WTC11 (cell line): ENCODE results near the gene FREM1. TPM values are rescaled to one million over a fixed set of nuclear protein-coding genes. Genes with fewer than 3 reads are reported as not detected.

Source experiments
- ATAC-seq: fragments of 200-7000 bp; cut with Tn5 transposase; 2 replicates; pipeline ENCODE4 v1.10.0; 2021; ENCODE audit warnings: mild to moderate bottlenecking, moderate library complexity
- CTCF ChIA-PET: fragments of 300-600 bp; sonication (Branson Sonifier 250); formaldehyde crosslinking; loops from one replicate; lab custom pipeline; 2021; ENCODE audit warnings: antibody characterized with exemption; lab: Charles Lee
- POLR2A ChIA-PET: fragments of 350-600 bp; sonication (Branson Sonifier 250); formaldehyde crosslinking; loops from one replicate; lab custom pipeline; 2021; ENCODE audit warnings: antibody characterized with exemption; lab: Charles Lee
- DNase-seq: peaks from one replicate; pipeline ENCODE4 v3.0.0; 2021; ENCODE audit warnings: low spot score
- H3K27ac Mint-ChIP-seq: 2 replicates; pipeline ENCODE4 v1.8.0; 2021; ENCODE audit warnings: mixed read lengths
- H3K27me3 Mint-ChIP-seq: 2 replicates; pipeline ENCODE4 v1.8.0; 2021; ENCODE audit warnings: low read depth, mild to moderate bottlenecking, moderate library complexity, mixed read lengths
- H3K36me3 Mint-ChIP-seq: 2 replicates; pipeline ENCODE4 v1.8.0; 2021; ENCODE audit warnings: mixed read lengths
- H3K4me1 Mint-ChIP-seq: 2 replicates; pipeline ENCODE4 v1.8.0; 2022; ENCODE audit warnings: mixed read lengths
- H3K4me3 Mint-ChIP-seq: 2 replicates; pipeline ENCODE4 v1.8.0; 2021; ENCODE audit warnings: mild to moderate bottlenecking, moderate library complexity, mixed read lengths
- H3K9me3 Mint-ChIP-seq: 2 replicates; pipeline ENCODE4 v1.8.0; 2021; ENCODE audit warnings: mixed read lengths
- ATF3 ChIP-seq: sonication (generic); formaldehyde crosslinking; conservative IDR thresholded peaks from 2 replicates; pipeline ENCODE4 v1.8.1; 2022; ENCODE audit warnings: mild to moderate bottlenecking, missing genetic modification reagents
- CDX4 ChIP-seq: fragments of 250-450 bp; sonication (Bioruptor Pico); IDR thresholded peaks from 2 replicates; pipeline ENCODE4 v1.9.0; 2021; ENCODE audit warnings: moderate library complexity, mild to moderate bottlenecking, inconsistent platforms, borderline replicate concordance
- CREB1 ChIP-seq: sonication (generic); formaldehyde crosslinking; IDR thresholded peaks from 2 replicates; pipeline ENCODE4 v1.8.0; 2023; ENCODE audit warnings: mild to moderate bottlenecking, missing genetic modification reagents
- CTCF ChIP-seq: fragments of 200-600 bp; IDR thresholded peaks from 2 replicates; pipeline ENCODE4 v1.8.0; 2022; ENCODE audit warnings: antibody characterized with exemption
- ESRRA ChIP-seq: sonication (generic); formaldehyde crosslinking; IDR thresholded peaks from 2 replicates; pipeline ENCODE4 v1.8.1; 2022; ENCODE audit warnings: mild to moderate bottlenecking, missing genetic modification reagents, borderline replicate concordance
- FOXJ3 ChIP-seq: sonication (generic); formaldehyde crosslinking; IDR thresholded peaks from 2 replicates; pipeline ENCODE4 v1.9.0; 2021; ENCODE audit warnings: missing genetic modification reagents, mild to moderate bottlenecking, borderline replicate concordance
- FOXP4 ChIP-seq: sonication (generic); formaldehyde crosslinking; IDR thresholded peaks from 2 replicates; pipeline ENCODE4 v1.8.0; 2022; ENCODE audit warnings: mild to moderate bottlenecking, missing genetic modification reagents
- GABPB1 ChIP-seq: sonication (generic); formaldehyde crosslinking; IDR thresholded peaks from 2 replicates; pipeline ENCODE4 v1.8.1; 2023; ENCODE audit warnings: mild to moderate bottlenecking, missing genetic modification reagents
- NR2C2 ChIP-seq: sonication (generic); formaldehyde crosslinking; IDR thresholded peaks from 2 replicates; pipeline ENCODE4 v1.8.0; 2022; ENCODE audit warnings: mild to moderate bottlenecking, missing genetic modification reagents
- NR3C1 ChIP-seq: sonication (generic); formaldehyde crosslinking; conservative IDR thresholded peaks from 2 replicates; pipeline ENCODE4 v1.8.1; 2023; ENCODE audit warnings: low read depth, mild to moderate bottlenecking, missing genetic modification reagents
- RORB ChIP-seq: fragments of 250-450 bp; sonication (Bioruptor Pico); IDR thresholded peaks from 2 replicates; pipeline ENCODE4 v1.9.0; 2021; ENCODE audit warnings: mild to moderate bottlenecking
- TEAD4 ChIP-seq: sonication (generic); formaldehyde crosslinking; IDR thresholded peaks from 2 replicates; pipeline ENCODE4 v1.8.0; 2022; ENCODE audit warnings: mild to moderate bottlenecking, missing genetic modification reagents
- ZBTB21 ChIP-seq: sonication (generic); formaldehyde crosslinking; IDR thresholded peaks from 2 replicates; pipeline ENCODE4 v1.8.1; 2023; ENCODE audit warnings: mild to moderate bottlenecking, missing genetic modification reagents, borderline replicate concordance
- ZNF121 ChIP-seq: sonication (generic); formaldehyde crosslinking; IDR thresholded peaks from 2 replicates; pipeline ENCODE4 v1.8.0; 2023; ENCODE audit warnings: missing genetic modification reagents
- ZNF396 ChIP-seq: fragments of 250-450 bp; sonication (Bioruptor Pico); IDR thresholded peaks from 2 replicates; pipeline ENCODE4 v1.8.0; 2021; ENCODE audit warnings: mild to moderate bottlenecking, moderate library complexity, borderline replicate concordance
- ZNF423 ChIP-seq: fragments of 250-450 bp; sonication (Bioruptor Pico); IDR thresholded peaks from 2 replicates; pipeline ENCODE4 v2.1.2; 2022; ENCODE audit warnings: mild to moderate bottlenecking, moderate library complexity
- total RNA-seq: library from RNA; stranded (reverse); gene quantifications from 3 replicates; pipeline ENCODE4 v1.2.3, GENCODE V29; 2021
- TF ChIP-seq, protein P1 (sequence below): sonication (generic); formaldehyde crosslinking; IDR thresholded peaks from 2 replicates; pipeline ENCODE4 v1.8.1; 2022; ENCODE audit warnings: low read depth, mild to moderate bottlenecking, moderate library complexity, missing genetic modification reagents, borderline replicate concordance
- TF ChIP-seq, protein P2 (sequence below): sonication (generic); formaldehyde crosslinking; IDR thresholded peaks from 2 replicates; pipeline ENCODE4 v1.8.0; 2023; ENCODE audit warnings: missing genetic modification reagents, mild to moderate bottlenecking, borderline replicate concordance
- TF ChIP-seq, protein P3 (sequence below): sonication (generic); formaldehyde crosslinking; IDR thresholded peaks from 2 replicates; pipeline ENCODE4 v1.8.1; 2022; ENCODE audit warnings: mild to moderate bottlenecking, missing genetic modification reagents, moderate library complexity, borderline replicate concordance
- TF ChIP-seq, protein P4 (sequence below): sonication (generic); formaldehyde crosslinking; IDR thresholded peaks from 2 replicates; pipeline ENCODE4 v1.8.1; 2023; ENCODE audit warnings: mild to moderate bottlenecking, missing genetic modification reagents, borderline replicate concordance

Gene FREM1
- total RNA-seq, 1 experiment from 2014 or later = 2.8 TPM

DNA sequence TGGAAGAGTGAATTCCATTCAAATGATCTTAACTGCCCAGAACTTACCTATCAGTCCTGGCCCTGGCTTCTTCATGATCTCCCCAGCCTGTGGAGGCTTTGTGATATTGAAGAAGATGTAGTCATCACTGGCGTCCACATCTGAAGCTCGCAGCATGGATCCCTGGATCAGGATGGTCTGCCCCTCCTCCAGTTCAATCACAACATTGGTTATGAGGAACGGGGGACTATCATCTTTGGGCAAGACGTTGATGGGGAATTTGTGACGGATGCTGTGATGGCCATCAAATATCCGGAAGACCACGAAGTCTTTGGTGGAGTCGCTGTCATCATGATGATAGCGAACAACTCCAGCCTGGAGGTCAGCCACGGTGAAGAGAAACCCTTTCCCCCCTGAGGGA lies 68.0 kb downstream of the FREM1 start:
- H3K27ac Mint-ChIP-seq = no peak overlapping the region
- TF ChIP-seq ATF3 (CRISPR knock-in tag) (no peak), ESRRA (CRISPR knock-in tag) (no peak), NR2C2 (CRISPR knock-in tag) (no peak), CREB1 (CRISPR knock-in tag) (no peak), ZNF423 (no peak), RORB (CRISPR knock-in tag) (no peak), ZBTB21 (CRISPR knock-in tag) (no peak), GABPB1 (CRISPR knock-in tag) (no peak), ZNF396 (CRISPR knock-in tag) (no peak), CDX4 (CRISPR knock-in tag) (no peak), ZNF121 (CRISPR knock-in tag) (no peak)
- TF ChIP-seq, protein P1, sequence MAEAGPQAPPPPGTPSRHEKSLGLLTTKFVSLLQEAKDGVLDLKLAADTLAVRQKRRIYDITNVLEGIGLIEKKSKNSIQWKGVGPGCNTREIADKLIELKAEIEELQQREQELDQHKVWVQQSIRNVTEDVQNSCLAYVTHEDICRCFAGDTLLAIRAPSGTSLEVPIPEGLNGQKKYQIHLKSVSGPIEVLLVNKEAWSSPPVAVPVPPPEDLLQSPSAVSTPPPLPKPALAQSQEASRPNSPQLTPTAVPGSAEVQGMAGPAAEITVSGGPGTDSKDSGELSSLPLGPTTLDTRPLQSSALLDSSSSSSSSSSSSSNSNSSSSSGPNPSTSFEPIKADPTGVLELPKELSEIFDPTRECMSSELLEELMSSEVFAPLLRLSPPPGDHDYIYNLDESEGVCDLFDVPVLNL = no peak
- TF ChIP-seq, protein P2, sequence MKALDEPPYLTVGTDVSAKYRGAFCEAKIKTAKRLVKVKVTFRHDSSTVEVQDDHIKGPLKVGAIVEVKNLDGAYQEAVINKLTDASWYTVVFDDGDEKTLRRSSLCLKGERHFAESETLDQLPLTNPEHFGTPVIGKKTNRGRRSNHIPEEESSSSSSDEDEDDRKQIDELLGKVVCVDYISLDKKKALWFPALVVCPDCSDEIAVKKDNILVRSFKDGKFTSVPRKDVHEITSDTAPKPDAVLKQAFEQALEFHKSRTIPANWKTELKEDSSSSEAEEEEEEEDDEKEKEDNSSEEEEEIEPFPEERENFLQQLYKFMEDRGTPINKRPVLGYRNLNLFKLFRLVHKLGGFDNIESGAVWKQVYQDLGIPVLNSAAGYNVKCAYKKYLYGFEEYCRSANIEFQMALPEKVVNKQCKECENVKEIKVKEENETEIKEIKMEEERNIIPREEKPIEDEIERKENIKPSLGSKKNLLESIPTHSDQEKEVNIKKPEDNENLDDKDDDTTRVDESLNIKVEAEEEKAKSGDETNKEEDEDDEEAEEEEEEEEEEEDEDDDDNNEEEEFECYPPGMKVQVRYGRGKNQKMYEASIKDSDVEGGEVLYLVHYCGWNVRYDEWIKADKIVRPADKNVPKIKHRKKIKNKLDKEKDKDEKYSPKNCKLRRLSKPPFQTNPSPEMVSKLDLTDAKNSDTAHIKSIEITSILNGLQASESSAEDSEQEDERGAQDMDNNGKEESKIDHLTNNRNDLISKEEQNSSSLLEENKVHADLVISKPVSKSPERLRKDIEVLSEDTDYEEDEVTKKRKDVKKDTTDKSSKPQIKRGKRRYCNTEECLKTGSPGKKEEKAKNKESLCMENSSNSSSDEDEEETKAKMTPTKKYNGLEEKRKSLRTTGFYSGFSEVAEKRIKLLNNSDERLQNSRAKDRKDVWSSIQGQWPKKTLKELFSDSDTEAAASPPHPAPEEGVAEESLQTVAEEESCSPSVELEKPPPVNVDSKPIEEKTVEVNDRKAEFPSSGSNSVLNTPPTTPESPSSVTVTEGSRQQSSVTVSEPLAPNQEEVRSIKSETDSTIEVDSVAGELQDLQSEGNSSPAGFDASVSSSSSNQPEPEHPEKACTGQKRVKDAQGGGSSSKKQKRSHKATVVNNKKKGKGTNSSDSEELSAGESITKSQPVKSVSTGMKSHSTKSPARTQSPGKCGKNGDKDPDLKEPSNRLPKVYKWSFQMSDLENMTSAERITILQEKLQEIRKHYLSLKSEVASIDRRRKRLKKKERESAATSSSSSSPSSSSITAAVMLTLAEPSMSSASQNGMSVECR = no peak
- TF ChIP-seq, all 79 proteins: peak for 0
- Mint-ChIP-seq H3K9me3 (peaks cover 13% of the 10 kb centered on the region), H3K27me3 (no peaks in the 10 kb centered on the region), H3K4me1 (peaks cover 1% of the 10 kb centered on the region; the same call in 1 of the 2 replicates), H3K36me3 (peaks cover 13% of the 10 kb centered on the region), H3K4me3 (no peak overlapping the region)
- POLR2A ChIA-PET = no interaction called here
- ATAC-seq = no peak
- no peak for DNase-seq
- CTCF ChIA-PET = no interaction called here

DNA sequence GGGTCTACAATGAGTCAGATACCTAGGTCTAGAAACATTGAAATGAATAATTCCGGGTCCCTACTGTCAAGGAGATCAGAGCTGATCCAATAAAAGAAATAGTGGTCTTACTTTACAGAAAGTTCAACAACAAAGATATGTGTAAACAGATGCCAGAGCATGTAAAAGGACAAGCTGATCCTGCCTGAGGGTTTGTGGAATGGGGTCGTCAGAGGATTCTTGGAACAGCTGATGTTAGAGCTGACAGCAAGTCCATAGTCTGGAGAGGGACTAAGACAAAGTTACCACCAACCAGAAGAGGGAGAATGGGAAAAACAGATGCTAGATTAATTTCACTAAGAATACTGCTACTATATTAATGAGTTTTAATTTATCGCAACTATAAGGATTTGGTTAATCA lies 71.5 kb downstream of the FREM1 start:
- Mint-ChIP-seq H3K27ac (no peak overlapping the region), H3K4me1 (peaks cover 9% of the 10 kb centered on the region), H3K36me3 (peaks cover 6% of the 10 kb centered on the region), H3K27me3 (no peaks in the 10 kb centered on the region), H3K9me3 (peaks cover 9% of the 10 kb centered on the region), H3K4me3 (no peak overlapping the region)
- ChIA-PET CTCF (interaction anchor here (0.7 to 1.8 kb wide), 3 partner anchors 8 to 297 kb away, joined by 3 to 6 read pairs (median 6); no protein-coding TSS in a partner anchor), POLR2A (no interaction called here)
- ATAC-seq (no peak), DNase-seq (no peak)
- no peak for TF ChIP-seq CTCF
- no peak for TF ChIP-seq ZNF423
- no peak for TF ChIP-seq TEAD4 (CRISPR knock-in tag)
- TF ChIP-seq FOXP4 (CRISPR knock-in tag) = no peak
- TF ChIP-seq, protein P3, sequence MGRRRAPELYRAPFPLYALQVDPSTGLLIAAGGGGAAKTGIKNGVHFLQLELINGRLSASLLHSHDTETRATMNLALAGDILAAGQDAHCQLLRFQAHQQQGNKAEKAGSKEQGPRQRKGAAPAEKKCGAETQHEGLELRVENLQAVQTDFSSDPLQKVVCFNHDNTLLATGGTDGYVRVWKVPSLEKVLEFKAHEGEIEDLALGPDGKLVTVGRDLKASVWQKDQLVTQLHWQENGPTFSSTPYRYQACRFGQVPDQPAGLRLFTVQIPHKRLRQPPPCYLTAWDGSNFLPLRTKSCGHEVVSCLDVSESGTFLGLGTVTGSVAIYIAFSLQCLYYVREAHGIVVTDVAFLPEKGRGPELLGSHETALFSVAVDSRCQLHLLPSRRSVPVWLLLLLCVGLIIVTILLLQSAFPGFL (CRISPR knock-in tag) = no peak
- no peak for TF ChIP-seq ZNF121 (CRISPR knock-in tag)
- no peak for TF ChIP-seq NR3C1 (CRISPR knock-in tag)
- no peak for TF ChIP-seq FOXJ3 (CRISPR knock-in tag)
- TF ChIP-seq, protein P4, sequence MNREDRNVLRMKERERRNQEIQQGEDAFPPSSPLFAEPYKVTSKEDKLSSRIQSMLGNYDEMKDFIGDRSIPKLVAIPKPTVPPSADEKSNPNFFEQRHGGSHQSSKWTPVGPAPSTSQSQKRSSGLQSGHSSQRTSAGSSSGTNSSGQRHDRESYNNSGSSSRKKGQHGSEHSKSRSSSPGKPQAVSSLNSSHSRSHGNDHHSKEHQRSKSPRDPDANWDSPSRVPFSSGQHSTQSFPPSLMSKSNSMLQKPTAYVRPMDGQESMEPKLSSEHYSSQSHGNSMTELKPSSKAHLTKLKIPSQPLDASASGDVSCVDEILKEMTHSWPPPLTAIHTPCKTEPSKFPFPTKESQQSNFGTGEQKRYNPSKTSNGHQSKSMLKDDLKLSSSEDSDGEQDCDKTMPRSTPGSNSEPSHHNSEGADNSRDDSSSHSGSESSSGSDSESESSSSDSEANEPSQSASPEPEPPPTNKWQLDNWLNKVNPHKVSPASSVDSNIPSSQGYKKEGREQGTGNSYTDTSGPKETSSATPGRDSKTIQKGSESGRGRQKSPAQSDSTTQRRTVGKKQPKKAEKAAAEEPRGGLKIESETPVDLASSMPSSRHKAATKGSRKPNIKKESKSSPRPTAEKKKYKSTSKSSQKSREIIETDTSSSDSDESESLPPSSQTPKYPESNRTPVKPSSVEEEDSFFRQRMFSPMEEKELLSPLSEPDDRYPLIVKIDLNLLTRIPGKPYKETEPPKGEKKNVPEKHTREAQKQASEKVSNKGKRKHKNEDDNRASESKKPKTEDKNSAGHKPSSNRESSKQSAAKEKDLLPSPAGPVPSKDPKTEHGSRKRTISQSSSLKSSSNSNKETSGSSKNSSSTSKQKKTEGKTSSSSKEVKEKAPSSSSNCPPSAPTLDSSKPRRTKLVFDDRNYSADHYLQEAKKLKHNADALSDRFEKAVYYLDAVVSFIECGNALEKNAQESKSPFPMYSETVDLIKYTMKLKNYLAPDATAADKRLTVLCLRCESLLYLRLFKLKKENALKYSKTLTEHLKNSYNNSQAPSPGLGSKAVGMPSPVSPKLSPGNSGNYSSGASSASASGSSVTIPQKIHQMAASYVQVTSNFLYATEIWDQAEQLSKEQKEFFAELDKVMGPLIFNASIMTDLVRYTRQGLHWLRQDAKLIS (CRISPR knock-in tag) = no peak
